GM13977 (cell line): ENCODE results near the gene TRDN.

Experiments
- DNase-seq: peaks from one replicate; pipeline ENCODE4 v3.0.0; 2012; ENCODE audit warnings: low spot score
- CTCF ChIP-seq: IDR thresholded peaks from 2 replicates; pipeline ENCODE4 v1.5.1; 2012; ENCODE audit warnings: mild to moderate bottlenecking, control low read depth; ENCODE audit not compliant: insufficient read depth; ENCODE audit errors: extremely low read depth, missing control alignments
- in situ Hi-C: fragments of 300-500 bp; cut with MboI; formaldehyde crosslinking; loops from one replicate; pipeline ENCODE4 v1.12.0; 2022; ENCODE audit warnings: low sequenced_read_pairs, low pct_unique_long_range_greater_than_20kb, mixed read lengths, inconsistent platforms; ENCODE audit not compliant: unreplicated experiment

The TRDN gene

GRCh38 chr6:123635144-123635543 lies 1.6 kb downstream of the TRDN start:
- TF ChIP-seq CTCF = no peak
- in situ Hi-C loops = no loop called here
- DNase-seq = no peak

GRCh38 chr6:123632641-123633040 lies 4.1 kb downstream of the TRDN start:
- in situ Hi-C loops = no loop called here
- TF ChIP-seq CTCF = no peak
- no peak for DNase-seq

GRCh38 chr6:123629258-123629941 lies 7.3 kb downstream of the TRDN start:
- in situ Hi-C loops = no loop called here
- TF ChIP-seq CTCF = no peak
- no peak for DNase-seq

- in situ Hi-C loops = no loop called here
- DNase-seq = no peak
- no peak for TF ChIP-seq CTCF
These were observed 11.1 kb downstream of the TRDN start for GRCh38 chr6:123625696-123626095.

- no peak for TF ChIP-seq CTCF
- no peak for DNase-seq
- in situ Hi-C loops = no loop called here
These were observed 14.0 kb downstream of the TRDN start for GRCh38 chr6:123622780-123623179.

GRCh38 chr6:123619156-123619555 lies 17.6 kb downstream of the TRDN start:
- in situ Hi-C loops = no loop called here
- no peak for DNase-seq
- no peak for TF ChIP-seq CTCF

- in situ Hi-C loops = no loop called here
- no peak for TF ChIP-seq CTCF
- DNase-seq = no peak
These were observed 19.8 kb downstream of the TRDN start for GRCh38 chr6:123616942-123617341.
